ENCODE measurements around the gene TTLL4.

TTLL4 gene

DNA sequence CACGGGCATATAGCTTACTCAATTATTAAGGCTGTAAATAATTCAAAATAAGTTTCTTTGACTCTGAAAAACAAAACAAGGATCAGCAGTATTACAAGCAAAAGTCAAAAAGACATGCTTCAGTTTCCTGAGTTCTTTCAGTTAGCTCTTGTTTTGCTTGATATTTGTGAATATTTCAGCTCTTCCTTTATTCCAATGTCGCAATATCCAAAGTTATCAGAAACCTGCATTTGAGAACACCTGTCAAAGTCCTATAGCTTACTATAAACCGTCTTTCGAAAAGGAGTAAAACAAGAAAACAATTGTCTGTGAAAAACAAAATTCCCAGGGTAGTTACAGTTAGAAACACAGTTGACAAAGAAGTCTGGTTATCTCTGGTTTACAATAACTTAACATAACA, 86.1 kb downstream of the TTLL4 start:
- no peak for DNase-seq

DNA sequence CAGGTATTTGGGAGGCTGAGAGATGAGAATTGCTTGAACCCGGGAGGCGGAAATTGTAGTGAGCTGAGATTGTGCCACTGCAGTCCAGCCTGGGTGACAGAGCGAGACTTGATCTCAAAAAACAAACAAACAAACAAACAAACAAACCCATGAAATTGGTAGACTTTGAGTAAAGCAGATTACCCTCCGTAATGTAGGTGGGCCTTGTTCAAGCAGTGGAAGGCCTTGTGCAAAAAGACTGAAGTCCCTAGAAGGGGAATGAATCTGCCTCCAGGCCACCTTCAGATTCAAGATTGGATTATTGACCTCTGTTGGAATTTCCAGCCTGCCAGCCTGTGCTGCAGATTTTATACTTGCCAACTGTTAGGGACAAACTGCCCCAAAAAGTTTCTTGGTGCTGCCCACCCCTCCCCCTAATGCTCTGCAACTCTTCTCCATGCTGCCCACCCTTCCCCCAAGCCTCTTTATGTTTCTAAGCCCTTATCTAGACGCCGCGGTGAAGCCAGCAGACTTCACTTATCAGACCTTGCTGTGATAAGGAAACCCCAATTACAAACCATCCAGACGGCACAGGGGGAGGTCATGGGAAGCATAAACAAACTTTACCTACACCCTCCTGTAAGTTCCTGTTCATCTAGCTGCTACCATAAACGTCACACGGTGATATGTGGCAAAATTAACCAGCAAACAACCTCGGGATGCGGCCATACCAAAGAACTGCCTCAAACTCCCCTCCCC, 88.3 kb downstream of the TTLL4 start:
- DNase-seq, result no peak

DNA sequence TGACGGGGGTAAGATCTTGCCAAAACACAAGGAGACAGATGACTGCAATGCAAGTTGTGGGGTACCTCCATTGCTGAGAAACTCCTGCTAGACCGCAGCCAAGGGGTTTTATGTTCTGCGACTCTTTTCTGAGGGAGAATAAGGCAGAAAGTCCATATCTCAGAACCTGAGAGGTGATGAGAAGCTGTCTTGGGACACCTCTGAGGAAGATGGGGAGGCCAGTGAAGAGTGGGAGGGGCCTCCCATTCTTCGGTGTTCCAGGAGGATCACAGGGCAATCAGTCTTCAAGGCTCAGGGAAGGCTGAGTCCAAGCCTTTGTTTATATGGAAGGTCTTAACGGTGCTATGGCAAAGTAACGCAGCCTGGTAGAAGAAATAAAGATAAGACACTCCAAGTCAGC, 89.4 kb downstream of the TTLL4 start:
- no peak for DNase-seq

DNA sequence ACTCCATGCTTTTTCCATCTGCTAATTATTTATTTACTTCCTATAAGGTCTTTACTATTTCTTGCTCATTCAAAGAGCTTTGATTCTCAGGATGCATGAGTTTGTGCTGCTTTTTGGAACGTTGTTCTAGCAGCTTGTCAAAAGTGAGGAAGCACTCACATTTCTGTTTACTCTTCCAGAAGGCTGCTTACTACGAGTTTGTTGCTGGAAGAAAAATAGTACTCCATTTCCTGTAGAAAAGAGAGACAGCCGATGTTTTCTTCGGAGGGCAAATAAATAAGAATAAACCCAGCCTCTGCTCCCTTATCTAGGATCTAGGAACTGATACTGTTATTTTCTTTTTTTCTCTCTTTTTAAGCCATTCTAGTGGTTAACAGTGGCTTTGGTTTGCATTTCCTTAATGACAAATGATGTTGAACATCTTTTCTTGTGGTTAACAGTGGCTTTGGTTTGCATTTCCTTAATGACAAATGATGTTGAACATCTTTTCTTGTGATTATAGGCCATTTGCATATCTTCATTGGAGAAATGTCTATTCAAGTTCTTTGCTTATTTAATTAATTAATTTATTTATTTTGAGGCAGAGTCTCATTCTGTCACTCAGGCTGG, 91.9 kb downstream of the TTLL4 start:
- no peak for DNase-seq

DNA sequence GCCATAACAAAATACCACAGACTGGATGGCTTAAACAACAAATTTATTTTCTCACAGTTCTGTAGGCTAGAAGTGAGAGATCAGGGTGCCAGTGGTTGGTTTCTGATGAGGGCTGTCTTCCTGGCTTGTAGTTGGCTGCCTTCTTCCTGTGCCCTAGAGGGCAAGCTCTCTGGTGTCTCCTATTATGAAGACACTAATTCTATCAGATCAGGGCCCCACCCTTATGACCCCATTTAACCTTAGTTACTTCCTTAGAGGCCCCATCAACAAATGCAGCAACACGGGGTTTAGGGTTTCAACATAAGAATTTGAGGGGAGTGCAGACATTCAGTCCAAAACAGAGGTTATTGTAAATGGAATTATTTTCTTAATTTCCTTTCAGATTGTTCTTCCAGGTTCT, 94.2 kb downstream of the TTLL4 start:
- DNase-seq, result no peak

Measured in NCI-H82 (cell line).